GM19438 (cell line): Measurements from ENCODE around the gene KPNA5.

Experiments used
- ATAC-seq: cut with Tn5 transposase; IDR thresholded peaks from one replicate; pipeline ENCODE4 v1.9.1; 2021; ENCODE audit warnings: low read depth; ENCODE audit not compliant: unreplicated experiment

The KPNA5 gene

GRCh38 chr6:116773886-116774285 is 92.9 kb downstream of the KPNA5 start:
- ATAC-seq = no peak

GRCh38 chr6:116779573-116780164 is 98.7 kb downstream of the KPNA5 start:
- no peak for ATAC-seq

- no peak for ATAC-seq
These were observed 102.8 kb downstream of the KPNA5 start for GRCh38 chr6:116783852-116784251.
